GM12873 (cell line): Measurements from ENCODE around the gene CCDC34.

ENCODE experiments used
- TF ChIP-seq, protein P1 (sequence below): IDR thresholded peaks from 2 replicates; pipeline ENCODE4 v1.5.1; 2012; ENCODE audit warnings: low read depth, mild to moderate bottlenecking, moderate library complexity, low read length, control low read depth; ENCODE audit not compliant: insufficient read depth; ENCODE audit errors: missing control alignments

Gene CCDC34

DNA sequence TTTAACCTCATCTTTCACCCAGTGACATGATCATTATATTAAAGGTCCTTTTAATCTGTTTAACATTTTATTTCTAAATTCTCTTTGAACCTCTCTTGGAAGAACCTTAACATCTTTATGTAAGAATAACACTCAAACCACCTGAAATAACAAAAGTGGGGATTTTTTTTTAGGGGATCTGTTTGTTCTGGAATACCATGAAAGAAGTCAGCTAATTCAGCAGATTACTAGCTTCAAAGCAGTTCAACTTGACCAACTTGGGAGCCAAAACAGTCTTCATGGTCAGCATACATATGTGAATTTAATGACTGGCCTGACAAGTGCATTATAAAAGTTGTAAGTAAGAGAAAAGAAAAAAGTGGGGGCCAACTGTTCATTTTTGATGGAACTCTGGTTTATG, 52.3 kb downstream of the CCDC34 start:
- TF ChIP-seq, protein P1, sequence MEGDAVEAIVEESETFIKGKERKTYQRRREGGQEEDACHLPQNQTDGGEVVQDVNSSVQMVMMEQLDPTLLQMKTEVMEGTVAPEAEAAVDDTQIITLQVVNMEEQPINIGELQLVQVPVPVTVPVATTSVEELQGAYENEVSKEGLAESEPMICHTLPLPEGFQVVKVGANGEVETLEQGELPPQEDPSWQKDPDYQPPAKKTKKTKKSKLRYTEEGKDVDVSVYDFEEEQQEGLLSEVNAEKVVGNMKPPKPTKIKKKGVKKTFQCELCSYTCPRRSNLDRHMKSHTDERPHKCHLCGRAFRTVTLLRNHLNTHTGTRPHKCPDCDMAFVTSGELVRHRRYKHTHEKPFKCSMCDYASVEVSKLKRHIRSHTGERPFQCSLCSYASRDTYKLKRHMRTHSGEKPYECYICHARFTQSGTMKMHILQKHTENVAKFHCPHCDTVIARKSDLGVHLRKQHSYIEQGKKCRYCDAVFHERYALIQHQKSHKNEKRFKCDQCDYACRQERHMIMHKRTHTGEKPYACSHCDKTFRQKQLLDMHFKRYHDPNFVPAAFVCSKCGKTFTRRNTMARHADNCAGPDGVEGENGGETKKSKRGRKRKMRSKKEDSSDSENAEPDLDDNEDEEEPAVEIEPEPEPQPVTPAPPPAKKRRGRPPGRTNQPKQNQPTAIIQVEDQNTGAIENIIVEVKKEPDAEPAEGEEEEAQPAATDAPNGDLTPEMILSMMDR: no peak

GRCh38 chr11:27310182-27310581, 52.8 kb downstream of the CCDC34 start:
- TF ChIP-seq, protein P1: no peak

DNA sequence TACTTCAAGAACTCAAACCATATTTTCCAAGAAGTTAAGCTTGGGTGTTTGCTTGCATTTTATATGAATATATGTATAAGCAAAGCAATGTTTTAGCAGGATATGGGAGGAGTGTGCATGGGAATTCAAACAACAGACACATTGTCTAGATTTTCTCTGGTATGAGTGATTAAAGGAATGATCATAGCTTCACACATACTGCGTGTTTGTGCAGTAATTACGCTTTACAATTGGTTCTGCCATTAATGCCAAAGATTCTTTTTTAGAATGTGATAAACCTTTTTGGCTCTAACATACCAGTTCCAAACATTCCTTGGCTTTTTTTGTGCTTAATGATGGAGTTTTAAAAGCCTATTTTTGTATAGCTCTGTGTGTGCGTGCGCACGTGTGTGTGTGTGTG, 54.0 kb downstream of the CCDC34 start:
- TF ChIP-seq, protein P1: no peak

GRCh38 chr11:27307232-27307631, 55.8 kb downstream of the CCDC34 start:
- TF ChIP-seq, protein P1: no peak

DNA sequence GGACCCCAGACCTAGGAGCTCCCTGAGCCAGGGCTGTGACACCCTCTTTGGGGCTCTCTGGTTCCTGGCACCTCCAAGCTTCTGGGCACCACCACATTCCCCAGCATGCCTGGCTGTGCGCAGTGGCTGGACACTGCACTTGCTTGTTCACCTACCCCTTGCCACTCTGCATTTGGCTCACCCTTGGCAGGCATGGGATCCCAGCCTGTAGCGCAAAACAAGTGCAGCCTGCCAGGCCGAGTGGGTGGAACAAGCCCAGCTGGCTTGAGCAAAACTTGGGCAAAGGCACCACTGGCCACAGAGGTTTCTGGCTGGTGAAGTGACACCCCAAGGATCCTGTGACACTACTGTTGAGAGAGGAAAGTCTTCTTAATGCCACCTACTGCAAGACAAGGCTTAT, 57.3 kb downstream of the CCDC34 start:
- TF ChIP-seq, protein P1: no peak

- TF ChIP-seq, protein P1: no peak
These were observed 58.5 kb downstream of the CCDC34 start for GRCh38 chr11:27304514-27304913.

- TF ChIP-seq, protein P1: no peak
These were observed 59.1 kb downstream of the CCDC34 start for GRCh38 chr11:27303903-27304302.
